UCSD-AML1 (cell line): ENCODE measurements around the gene ARRB1.

Source experiments
- DNase-seq: peaks from one replicate; lab custom pipeline; 2025; ENCODE audit not compliant: unreplicated experiment; lab: John Stamatoyannopoulos, UW

The ARRB1 gene

GRCh38 chr11:75301601-75302345 lies 49.7 kb downstream of the ARRB1 start:
- no peak for DNase-seq

GRCh38 chr11:75301131-75301530 lies 50.3 kb downstream of the ARRB1 start:
- no peak for DNase-seq

- DNase-seq: no peak
Observed at GRCh38 chr11:75298976-75299260, 52.5 kb downstream of the ARRB1 start.

- DNase-seq: no peak
Observed at GRCh38 chr11:75298191-75298975, 53.1 kb downstream of the ARRB1 start.

- DNase-seq: no peak
Observed at GRCh38 chr11:75293903-75294302, 57.6 kb downstream of the ARRB1 start.

GRCh38 chr11:75292943-75293342 lies 58.5 kb downstream of the ARRB1 start:
- no peak for DNase-seq

GRCh38 chr11:75291741-75292140 lies 59.7 kb downstream of the ARRB1 start:
- no peak for DNase-seq

GRCh38 chr11:75289919-75290318 lies 61.5 kb downstream of the ARRB1 start:
- no peak for DNase-seq

GRCh38 chr11:75289511-75289760 lies 62.0 kb downstream of the ARRB1 start:
- DNase-seq: no peak

- DNase-seq: no peak
Observed at GRCh38 chr11:75287579-75287978, 63.9 kb downstream of the ARRB1 start.

- no peak for DNase-seq
Observed at GRCh38 chr11:75286826-75287465, 64.5 kb downstream of the ARRB1 start.

GRCh38 chr11:75285776-75286360 lies 65.6 kb downstream of the ARRB1 start:
- DNase-seq: no peak

GRCh38 chr11:75283391-75283931 lies 68.0 kb downstream of the ARRB1 start:
- DNase-seq: no peak

- DNase-seq: no peak
Observed at GRCh38 chr11:75281469-75282095, 69.9 kb downstream of the ARRB1 start.

- no peak for DNase-seq
Observed at GRCh38 chr11:75280770-75281468, 70.5 kb downstream of the ARRB1 start.

- peak; percentile 75 for DNase-seq
Observed at GRCh38 chr11:75280227-75280701, 71.2 kb downstream of the ARRB1 start.

- no peak for DNase-seq
Observed at GRCh38 chr11:75279273-75279672, 72.2 kb downstream of the ARRB1 start.

- DNase-seq: no peak
Observed at GRCh38 chr11:75277991-75278790, 73.3 kb downstream of the ARRB1 start.

GRCh38 chr11:75277211-75277805 lies 74.2 kb downstream of the ARRB1 start:
- DNase-seq: no peak
